ENCODE data around the gene EGLN3.
A peak's percentile ranks its signal among the peaks of the same experiment; 100 is the strongest.
"Not testable (repeated sequence)": the region's sequence is repeated elsewhere in the genome, so short reads cannot be mapped to it uniquely, and the experiment has no call there.

The EGLN3 gene

GRCh38 chr14:33934043-33934750 lies 16.7 kb downstream of the EGLN3 start:
- DNase-seq = no peak

GRCh38 chr14:33933386-33933933 lies 17.4 kb downstream of the EGLN3 start:
- DNase-seq = no peak

GRCh38 chr14:33932576-33933345 lies 18.1 kb downstream of the EGLN3 start:
- DNase-seq = peak; percentile 50

- DNase-seq = no peak
Measured at GRCh38 chr14:33932033-33932432, 18.8 kb downstream of the EGLN3 start.

GRCh38 chr14:33931461-33931860 lies 19.4 kb downstream of the EGLN3 start:
- no peak for DNase-seq

GRCh38 chr14:33930439-33930838 lies 20.4 kb downstream of the EGLN3 start:
- no peak for DNase-seq

GRCh38 chr14:33929799-33930408 lies 21.0 kb downstream of the EGLN3 start:
- DNase-seq = no peak

- no peak for DNase-seq
Measured at GRCh38 chr14:33928895-33929294, 22.0 kb downstream of the EGLN3 start.

- DNase-seq = no peak
Measured at GRCh38 chr14:33927944-33928343, 22.9 kb downstream of the EGLN3 start.

GRCh38 chr14:33926967-33927366 lies 23.9 kb downstream of the EGLN3 start:
- DNase-seq = not testable (repeated sequence)

GRCh38 chr14:33925946-33926345 lies 24.9 kb downstream of the EGLN3 start:
- DNase-seq = no peak

- DNase-seq = no peak
Measured at GRCh38 chr14:33925235-33925634, 25.6 kb downstream of the EGLN3 start.

GRCh38 chr14:33924566-33925100 lies 26.2 kb downstream of the EGLN3 start:
- no peak for DNase-seq

GRCh38 chr14:33922125-33922524 lies 28.7 kb downstream of the EGLN3 start:
- DNase-seq = no peak

GRCh38 chr14:33918256-33918655 lies 32.6 kb downstream of the EGLN3 start:
- DNase-seq = no peak

- no peak for DNase-seq
Measured at GRCh38 chr14:33917661-33918060, 33.2 kb downstream of the EGLN3 start.

- DNase-seq = peak; percentile 83
Measured at GRCh38 chr14:33916663-33917565, 34.0 kb downstream of the EGLN3 start.

- DNase-seq = no peak
Measured at GRCh38 chr14:33915682-33916081, 35.2 kb downstream of the EGLN3 start.

GRCh38 chr14:33914676-33915516 lies 36.0 kb downstream of the EGLN3 start:
- no peak for DNase-seq

- DNase-seq = no peak
Measured at GRCh38 chr14:33911046-33911445, 39.8 kb downstream of the EGLN3 start.

- no peak for DNase-seq
Measured at GRCh38 chr14:33910435-33910834, 40.4 kb downstream of the EGLN3 start.
